Stimulated activated CD8-positive, alpha-beta memory T cell treated with anti-CD3 and anti-CD28 coated beads, Interleukin-15, amount 100 ng/mL, for 24 hours (primary cell): ENCODE measurements around the gene TMEM163.

Source experiments
- DNase-seq: peaks from one replicate; pipeline ENCODE4 v3.0.0-alpha.2; 2020; ENCODE audit warnings: low read depth

TMEM163 gene

GRCh38 chr2:134692499-134692898 is 26.3 kb downstream of the TMEM163 start:
- DNase-seq = no peak

GRCh38 chr2:134690629-134691215 is 28.1 kb downstream of the TMEM163 start:
- no peak for DNase-seq

GRCh38 chr2:134689315-134689714 is 29.5 kb downstream of the TMEM163 start:
- DNase-seq = no peak

- DNase-seq = no peak
Observed at GRCh38 chr2:134685967-134686366, 32.8 kb downstream of the TMEM163 start.

- DNase-seq = no peak
Observed at GRCh38 chr2:134683561-134684112, 35.2 kb downstream of the TMEM163 start.

- no peak for DNase-seq
Observed at GRCh38 chr2:134682726-134683125, 36.1 kb downstream of the TMEM163 start.

- no peak for DNase-seq
Observed at GRCh38 chr2:134681201-134681600, 37.6 kb downstream of the TMEM163 start.

- DNase-seq = no peak
Observed at GRCh38 chr2:134679745-134680144, 39.1 kb downstream of the TMEM163 start.

- no peak for DNase-seq
Observed at GRCh38 chr2:134679294-134679693, 39.5 kb downstream of the TMEM163 start.

GRCh38 chr2:134677856-134678756 is 40.7 kb downstream of the TMEM163 start:
- no peak for DNase-seq

- no peak for DNase-seq
Observed at GRCh38 chr2:134676960-134677359, 41.8 kb downstream of the TMEM163 start.

GRCh38 chr2:134675314-134675713 is 43.5 kb downstream of the TMEM163 start:
- DNase-seq = no peak

GRCh38 chr2:134674687-134675086 is 44.1 kb downstream of the TMEM163 start:
- no peak for DNase-seq

- no peak for DNase-seq
Observed at GRCh38 chr2:134671513-134671912, 47.3 kb downstream of the TMEM163 start.

- no peak for DNase-seq
Observed at GRCh38 chr2:134670955-134671354, 47.8 kb downstream of the TMEM163 start.

- no peak for DNase-seq
Observed at GRCh38 chr2:134669731-134670669, 48.8 kb downstream of the TMEM163 start.

- DNase-seq = no peak
Observed at GRCh38 chr2:134668821-134669220, 50.0 kb downstream of the TMEM163 start.

- DNase-seq = no peak
Observed at GRCh38 chr2:134667541-134667940, 51.3 kb downstream of the TMEM163 start.

GRCh38 chr2:134667081-134667480 is 51.7 kb downstream of the TMEM163 start:
- DNase-seq = no peak

GRCh38 chr2:134665727-134666506 is 52.9 kb downstream of the TMEM163 start:
- DNase-seq = no peak
